Omental fat pad (tissue), 4 donors: ENCODE data around the gene BMP7. TPM values are rescaled to one million over a fixed set of nuclear protein-coding genes. Genes with fewer than 3 reads are reported as not detected.

ENCODE experiments used
- ATAC-seq: fragments of 150-250 bp; one replicate; pipeline ENCODE4 v1.9.1; 2016; ENCODE audit warnings: mild to moderate bottlenecking, moderate library complexity; ENCODE audit not compliant: low FRiP score
- DNase-seq: peaks from one replicate; pipeline ENCODE4 v3.0.0-alpha.2; 2019; ENCODE audit warnings: low spot score
- total RNA-seq, 4 donors: library from RNA; depleted of rRNA; stranded (reverse); fragments of >200 nt; gene quantifications; one replicate each; pipeline ENCODE4 v1.1.0, GENCODE V29; 2016
- TF ChIP-seq, protein P1 (sequence below), 3 donors: fragments of 450-650 bp; IDR thresholded peaks; one replicate each; pipeline ENCODE4 v1.5.1; 2016 to 2017; ENCODE audit warnings: antibody characterized with exemption in 3 of 3, mild to moderate bottlenecking in 3 of 3, moderate library complexity in 2 of 3

The BMP7 gene
- total RNA-seq, 4 donors from 2014 or later: 0.79 to 5.1 (median 1.7) TPM

DNA sequence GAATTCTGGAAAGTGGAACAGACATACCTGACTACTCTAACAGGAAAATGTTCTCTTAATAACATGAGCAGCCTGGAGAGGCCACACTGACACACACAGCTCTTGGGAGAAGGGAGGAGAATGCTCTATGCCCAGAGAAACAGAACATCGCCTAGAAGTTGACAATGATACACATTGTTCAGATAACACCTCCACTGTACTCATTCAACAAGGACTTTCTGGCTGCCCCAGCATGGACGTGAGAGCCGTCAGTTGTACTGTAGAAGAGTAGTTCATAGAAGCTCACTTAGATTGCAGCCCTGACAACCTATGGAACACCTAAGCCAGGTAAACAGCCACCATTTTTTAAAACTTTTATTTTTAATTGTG is 28.9 kb downstream of the BMP7 start:
- no peak for ATAC-seq
- TF ChIP-seq, protein P1, sequence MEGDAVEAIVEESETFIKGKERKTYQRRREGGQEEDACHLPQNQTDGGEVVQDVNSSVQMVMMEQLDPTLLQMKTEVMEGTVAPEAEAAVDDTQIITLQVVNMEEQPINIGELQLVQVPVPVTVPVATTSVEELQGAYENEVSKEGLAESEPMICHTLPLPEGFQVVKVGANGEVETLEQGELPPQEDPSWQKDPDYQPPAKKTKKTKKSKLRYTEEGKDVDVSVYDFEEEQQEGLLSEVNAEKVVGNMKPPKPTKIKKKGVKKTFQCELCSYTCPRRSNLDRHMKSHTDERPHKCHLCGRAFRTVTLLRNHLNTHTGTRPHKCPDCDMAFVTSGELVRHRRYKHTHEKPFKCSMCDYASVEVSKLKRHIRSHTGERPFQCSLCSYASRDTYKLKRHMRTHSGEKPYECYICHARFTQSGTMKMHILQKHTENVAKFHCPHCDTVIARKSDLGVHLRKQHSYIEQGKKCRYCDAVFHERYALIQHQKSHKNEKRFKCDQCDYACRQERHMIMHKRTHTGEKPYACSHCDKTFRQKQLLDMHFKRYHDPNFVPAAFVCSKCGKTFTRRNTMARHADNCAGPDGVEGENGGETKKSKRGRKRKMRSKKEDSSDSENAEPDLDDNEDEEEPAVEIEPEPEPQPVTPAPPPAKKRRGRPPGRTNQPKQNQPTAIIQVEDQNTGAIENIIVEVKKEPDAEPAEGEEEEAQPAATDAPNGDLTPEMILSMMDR (IDR thresholded peaks at IDR 0.05): no peak
- DNase-seq: no peak

DNA sequence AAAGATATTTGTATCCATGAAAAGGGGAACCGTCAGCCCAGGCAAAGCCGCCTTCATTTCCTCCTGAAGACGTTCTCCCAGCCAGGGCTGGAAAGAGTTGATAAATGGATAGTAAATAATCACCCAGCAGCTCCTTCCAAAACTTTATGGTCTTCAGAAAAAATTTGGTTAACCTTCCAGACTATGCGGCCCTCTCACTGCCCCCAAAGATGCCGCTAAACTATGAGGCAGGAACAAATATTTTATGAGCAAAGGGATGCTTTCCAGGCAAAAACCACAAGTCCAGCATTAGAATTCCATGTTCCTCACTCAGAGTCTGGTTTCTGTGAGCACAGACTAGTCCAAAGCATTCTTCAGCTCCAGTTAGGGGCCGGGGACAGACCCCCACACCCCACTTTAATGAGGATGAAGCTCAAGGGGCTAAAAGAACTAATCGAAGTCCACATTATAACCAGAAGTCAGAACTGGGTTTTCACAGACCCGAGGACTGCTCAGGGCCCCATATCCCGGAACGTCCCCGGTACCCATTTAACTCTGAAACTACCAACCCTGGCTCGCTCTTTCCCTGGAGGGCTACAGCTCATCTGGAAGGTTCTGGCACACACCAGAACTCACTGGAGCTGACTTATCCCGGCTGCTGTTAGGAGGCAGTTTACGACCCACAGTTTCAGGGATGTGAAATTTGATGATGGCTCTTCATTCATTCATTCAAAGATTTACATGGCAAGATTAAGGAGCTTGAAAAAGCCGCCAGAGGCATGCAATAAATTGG is 29.4 kb downstream of the BMP7 start:
- TF ChIP-seq, protein P1 (IDR thresholded peaks at IDR 0.05): no peak
- no peak for ATAC-seq
- DNase-seq: no peak

DNA sequence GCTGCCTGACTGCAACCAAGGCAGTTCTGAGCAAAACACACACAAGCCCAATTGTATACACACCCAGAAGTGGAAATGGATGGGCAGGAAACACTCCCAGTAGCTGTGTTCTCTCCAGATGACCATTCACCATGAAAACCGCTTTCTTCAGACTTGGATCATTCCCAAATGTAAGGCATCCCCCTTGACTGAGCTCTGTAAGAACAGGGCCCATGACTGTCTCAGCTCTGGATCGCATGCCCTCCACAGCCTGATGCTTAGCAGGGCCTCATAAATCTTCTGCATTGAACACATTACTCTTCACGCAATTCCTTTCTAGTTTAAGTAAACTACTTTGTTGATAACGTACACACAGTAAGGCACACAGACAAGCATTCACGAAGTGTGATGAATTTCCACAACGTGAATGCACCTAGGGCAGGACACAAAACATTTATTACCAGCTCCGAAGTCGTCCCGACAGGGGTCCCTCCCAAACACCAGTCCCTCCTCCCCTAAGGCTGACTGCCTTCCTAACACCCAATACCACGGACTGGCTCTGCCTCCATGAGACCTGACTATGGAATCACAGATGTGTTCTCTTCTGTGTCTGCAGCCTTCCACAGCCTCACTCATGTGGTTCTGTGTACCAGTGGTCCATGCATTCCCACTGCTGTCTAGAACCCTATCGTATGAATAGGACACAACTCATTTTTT is 31.7 kb downstream of the BMP7 start:
- DNase-seq (no peak), ATAC-seq (no peak)
- TF ChIP-seq, protein P1 (IDR thresholded peaks at IDR 0.05): no peak

DNA sequence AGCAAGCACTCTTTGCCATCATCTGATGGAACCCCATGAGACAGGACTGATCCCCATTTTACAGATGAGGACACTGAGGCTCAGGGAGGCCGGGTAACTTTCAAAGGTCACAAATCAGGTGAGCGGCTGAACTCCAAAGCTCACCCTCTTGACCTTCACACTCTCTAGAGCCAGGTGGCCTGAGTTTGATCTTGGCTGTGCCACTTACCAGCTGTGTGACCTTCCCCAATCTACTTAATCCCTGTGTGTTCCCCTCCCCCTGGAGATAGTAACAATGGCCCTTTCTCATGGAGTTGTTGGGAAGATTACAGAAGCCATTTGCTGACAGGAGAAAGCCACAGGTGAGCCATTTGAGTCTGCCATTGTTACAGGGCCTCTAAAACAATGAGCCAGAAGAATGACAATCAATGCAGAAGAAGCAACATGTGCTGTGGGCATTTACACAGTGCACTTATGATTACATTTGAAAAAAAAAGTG is 34.5 kb downstream of the BMP7 start:
- TF ChIP-seq, protein P1 (IDR thresholded peaks at IDR 0.05): no peak
- DNase-seq: no peak
- no peak for ATAC-seq

DNA sequence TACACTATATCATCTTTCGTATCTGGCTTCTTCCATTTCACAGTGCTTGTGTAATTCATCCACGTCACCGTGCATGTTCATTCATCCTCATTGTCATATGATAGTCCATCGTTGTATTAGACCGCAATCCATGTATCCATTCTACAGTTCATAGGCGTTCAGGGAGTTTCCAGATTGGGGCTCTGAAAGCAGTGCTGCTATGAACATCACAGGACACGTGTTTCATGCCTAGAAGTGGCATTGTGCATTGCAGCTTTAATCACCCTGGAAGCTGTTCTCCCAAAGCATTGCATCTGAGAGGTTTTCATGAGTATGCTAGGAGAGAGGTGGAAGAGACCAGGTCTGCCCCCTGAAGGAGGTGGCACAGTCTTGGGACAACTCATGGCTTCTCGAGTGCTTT is 35.3 kb downstream of the BMP7 start:
- ATAC-seq (no peak), DNase-seq (no peak)
- TF ChIP-seq, protein P1 (IDR thresholded peaks at IDR 0.05): no peak

DNA sequence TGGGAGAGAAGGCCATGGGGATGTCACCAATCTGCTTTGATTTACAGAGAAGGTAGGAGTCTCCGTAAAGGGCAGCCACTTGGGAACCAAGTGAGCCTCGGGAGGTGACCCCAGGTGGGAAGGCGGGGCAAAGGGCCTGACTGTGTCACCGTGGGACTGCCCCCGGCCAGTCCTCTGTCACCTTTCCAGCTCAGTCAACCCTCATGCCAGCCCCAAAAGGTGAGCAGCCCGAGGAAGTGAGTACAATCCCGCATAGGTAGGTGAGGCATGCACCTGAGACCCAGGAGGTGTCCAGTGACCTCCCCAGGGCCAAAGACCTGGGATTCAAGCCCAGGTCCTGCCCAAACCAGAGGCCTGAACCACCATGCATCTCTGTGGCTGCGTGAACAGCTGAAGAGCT is 36.2 kb downstream of the BMP7 start:
- ATAC-seq: no peak
- TF ChIP-seq, protein P1 (IDR thresholded peaks at IDR 0.05): no peak
- DNase-seq: no peak
